K562 (cell line): Measurements from ENCODE around the gene ZNRF3.

ENCODE experiments used
- CHAMP1 ChIP-seq: fragments of 450-650 bp; IDR thresholded peaks from 2 replicates; pipeline ENCODE4 v1.6.1; 2016; ENCODE audit warnings: mild to moderate bottlenecking
- CTCF ChIP-seq, 3 experiments: IDR thresholded peaks in 2 of 3; conservative IDR thresholded peaks in 1 of 3; 2 replicates each; pipeline ENCODE4 v1.5.1; 2011 to 2012; ENCODE audit warnings: low read length in 3 of 3, mild to moderate bottlenecking in 3 of 3, control low read depth in 2 of 3, improper control_type of control experiment in 1 of 3, inconsistent platforms in 1 of 3, low read depth in 1 of 3, mixed read lengths in 1 of 3, moderate library complexity in 1 of 3; ENCODE audit not compliant: insufficient read depth in 2 of 3
- ETS1 ChIP-seq: conservative IDR thresholded peaks from 2 replicates; pipeline ENCODE4 v1.6.1; 2011; ENCODE audit warnings: low read depth, mild to moderate bottlenecking, low read length; ENCODE audit not compliant: control insufficient read depth
- EZH2 ChIP-seq: IDR thresholded peaks from 2 replicates; pipeline ENCODE4 v1.6.1; 2012; ENCODE audit warnings: low read depth, mild to moderate bottlenecking, inconsistent platforms, low read length, borderline replicate concordance
- MAZ ChIP-seq, 2 experiments: fragments of 450-650 bp in 1 of 2; sonication (generic) in 1 of 2; formaldehyde crosslinking; IDR thresholded peaks in 1 of 2; conservative IDR thresholded peaks in 1 of 2; 2 replicates each; pipeline versions ENCODE4 v1.4.0 to v1.5.0; 2020; ENCODE audit warnings: mild to moderate bottlenecking in 1 of 2, missing genetic modification reagents in 1 of 2
- RB1 ChIP-seq: fragments of 450-650 bp; IDR thresholded peaks from 2 replicates; pipeline ENCODE4 v1.6.1; 2017; ENCODE audit warnings: low read depth, mild to moderate bottlenecking
- SP1 ChIP-seq: sonication (generic); formaldehyde crosslinking; IDR thresholded peaks from 2 replicates; pipeline ENCODE4 v1.8.1; 2022; ENCODE audit warnings: mild to moderate bottlenecking, missing genetic modification reagents
- TRIM28 ChIP-seq: fragments of 450-650 bp; IDR thresholded peaks from 2 replicates; pipeline ENCODE4 v1.6.1; 2017
- YY1 ChIP-seq, 3 experiments: IDR thresholded peaks; 2 replicates each; pipeline ENCODE4 v1.6.1; 2011; ENCODE audit warnings: low read length in 2 of 3, mild to moderate bottlenecking in 2 of 3, moderate library complexity in 2 of 3, borderline replicate concordance in 1 of 3, control low read depth in 1 of 3, low read depth in 1 of 3; ENCODE audit not compliant: insufficient read depth in 3 of 3, insufficient replicate concordance in 2 of 3, control insufficient read depth in 1 of 3, insufficient read length in 1 of 3; ENCODE audit errors: extremely low read depth in 1 of 3
- ZNF23 ChIP-seq: fragments of 250-450 bp; sonication (Bioruptor Pico); IDR thresholded peaks from 2 replicates; pipeline ENCODE4 v1.4.0; 2020; ENCODE audit warnings: mild to moderate bottlenecking
- ZNF239 ChIP-seq: fragments of 250-450 bp; sonication (Bioruptor Pico); IDR thresholded peaks from 2 replicates; pipeline ENCODE4 v1.4.0; 2020; ENCODE audit warnings: mild to moderate bottlenecking
- ZNF318 ChIP-seq, 2 experiments: fragments of 450-650 bp; IDR thresholded peaks; 2 replicates each; pipeline ENCODE4 v1.6.1; 2016; ENCODE audit warnings: mild to moderate bottlenecking in 2 of 2, borderline replicate concordance in 1 of 2, low read depth in 1 of 2, moderate library complexity in 1 of 2

- TF ChIP-seq ZNF23 (CRISPR knock-in tag) (no peak), CTCF (IDR thresholded peaks at IDR 0.05 in 2 of 3, conservative IDR thresholded peaks at IDR 0.05 in 1 of 3; ENCODE audit: insufficient read depth in 2 of 3, low read depth in 1 of 3, low read length in 3 of 3) (no peak), SP1 (CRISPR knock-in tag) (no peak), EZH2 (no peak), CHAMP1 (no peak), TRIM28 (no peak), ZNF239 (CRISPR knock-in tag) (no peak), ETS1 (no peak), MAZ (CRISPR knock-in tag; conservative IDR thresholded peaks at IDR 0.05 in 1 of 2, IDR thresholded peaks at IDR 0.05 in 1 of 2) (no peak), RB1 (no peak), ZNF318 (IDR thresholded peaks at IDR 0.05; ENCODE audit: borderline replicate concordance in 1 of 2, low read depth in 1 of 2) (no peak), YY1 (IDR thresholded peaks at IDR 0.05; ENCODE audit: borderline replicate concordance in 1 of 3, control insufficient read depth in 1 of 3, extremely low read depth in 1 of 3, insufficient read depth in 3 of 3, insufficient read length in 1 of 3, insufficient replicate concordance in 2 of 3, low read depth in 1 of 3, low read length in 2 of 3) (no peak)
These were observed 69.5 kb downstream of the ZNRF3 start for GRCh38 chr22:28952857-28953256.
